Left renal pelvis (tissue), 4 donors: ENCODE measurements around the gene ZNF862. TPM values are rescaled to one million over a fixed set of nuclear protein-coding genes. Genes with fewer than 3 reads are reported as not detected.
"Not testable (repeated sequence)": the region's sequence is repeated elsewhere in the genome, so short reads cannot be mapped to it uniquely, and the experiment has no call there.

Experiments
- DNase-seq, 4 donors: peaks; one replicate each; pipeline ENCODE4 v3.0.0-alpha.2; 2013; ENCODE audit warnings: low read depth in 4 of 4, low spot score in 3 of 4
- polyA plus RNA-seq, 4 donors: library from polyadenylated mRNA; unstranded; fragments of 120-200 nt; gene quantifications; one replicate each; pipeline ENCODE4 v1.2.1, GENCODE V29; 2013; ENCODE audit not compliant: insufficient read length in 4 of 4

ZNF862 gene
- polyA plus RNA-seq, 4 donors, result 16.7 to 27.3 (median 19.2) TPM

- no peak for DNase-seq
Measured at GRCh38 chr7:149823631-149824199, 14.5 kb upstream of the ZNF862 start.

GRCh38 chr7:149824301-149824741 lies 13.9 kb upstream of the ZNF862 start:
- DNase-seq, result no peak

GRCh38 chr7:149824748-149825566 lies 13.2 kb upstream of the ZNF862 start:
- DNase-seq, result no peak

- no peak for DNase-seq
Measured at GRCh38 chr7:149825567-149826343, 12.4 kb upstream of the ZNF862 start.

GRCh38 chr7:149826344-149827088 lies 11.7 kb upstream of the ZNF862 start:
- DNase-seq, result no peak

- DNase-seq, result no peak
Measured at GRCh38 chr7:149827089-149827981, 10.8 kb upstream of the ZNF862 start.

- no peak for DNase-seq
Measured at GRCh38 chr7:149828357-149829309, 9.5 kb upstream of the ZNF862 start.

GRCh38 chr7:149830527-149830926 lies 7.6 kb upstream of the ZNF862 start:
- not testable (repeated sequence) for DNase-seq

GRCh38 chr7:149830997-149831740 lies 7.0 kb upstream of the ZNF862 start:
- DNase-seq, result no peak

- no peak for DNase-seq
Measured at GRCh38 chr7:149831741-149832219, 6.4 kb upstream of the ZNF862 start.

- DNase-seq, result no peak
Measured at GRCh38 chr7:149832332-149833041, 5.7 kb upstream of the ZNF862 start.

GRCh38 chr7:149833495-149834130 lies 4.6 kb upstream of the ZNF862 start:
- no peak for DNase-seq

GRCh38 chr7:149834601-149835000 lies 3.6 kb upstream of the ZNF862 start:
- no peak for DNase-seq

GRCh38 chr7:149836434-149836833 lies 1.7 kb upstream of the ZNF862 start:
- DNase-seq, result no peak

GRCh38 chr7:149837564-149838223 lies 481 bp upstream of the ZNF862 start:
- no peak for DNase-seq

GRCh38 chr7:149838992-149839408 lies 825 bp downstream of the ZNF862 start:
- DNase-seq, result no peak
